ENCODE results near the gene ARPC5. TPM values are rescaled to one million over a fixed set of nuclear protein-coding genes. Genes with fewer than 3 reads are reported as not detected.
"Not testable (repeated sequence)": the region's sequence is repeated elsewhere in the genome, so short reads cannot be mapped to it uniquely, and the experiment has no call there.

The ARPC5 gene
- polyA plus RNA-seq (ENCODE audit: insufficient read length in 4 of 4), result 100 to 1,000 TPM; 157 to 183 (median 175) TPM

DNA sequence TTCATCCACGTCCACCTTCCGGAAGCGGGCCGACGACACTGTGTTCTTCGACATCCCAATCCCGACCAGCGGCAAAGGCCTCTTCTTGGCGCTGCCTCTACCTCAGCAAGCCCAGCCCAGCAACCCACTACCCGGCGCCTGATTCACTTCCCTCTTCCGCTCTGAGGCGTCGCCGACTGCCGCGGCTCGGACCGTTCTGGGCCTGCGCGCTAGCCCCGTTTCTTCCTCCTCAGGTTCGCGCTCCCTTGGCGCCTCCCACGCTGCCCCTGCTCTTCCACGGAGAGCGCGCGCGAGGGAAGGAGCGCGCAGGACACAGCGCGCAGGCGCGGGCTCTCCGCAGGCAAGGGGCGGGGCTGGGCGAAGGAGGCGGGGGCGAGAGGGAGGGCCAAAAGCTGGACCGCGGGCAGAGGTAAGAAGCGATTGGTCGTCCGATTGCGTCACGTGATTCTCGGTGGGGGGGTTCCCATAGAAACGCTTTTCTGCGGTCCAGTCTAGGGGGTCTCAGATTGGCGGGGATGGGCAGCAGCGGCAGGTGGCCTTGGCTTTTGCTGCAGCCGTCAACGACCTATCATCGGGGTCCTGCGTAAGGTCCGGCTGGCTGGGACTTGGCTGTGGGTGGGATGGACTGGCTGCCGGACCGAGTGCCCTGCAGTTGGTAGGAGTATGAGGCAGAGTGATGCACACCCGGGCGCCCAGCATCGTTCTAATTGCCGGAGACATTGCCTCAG lies at the start of gene ARPC5:
ARPC5 (minus strand) TSS at position 178 of the 728 bp plus-strand sequence; CDS start at position 54, 124 bp downstream.
- peak; percentile 94 to 96 (median 95) for DNase-seq (ENCODE audit: low read depth in 4 of 4, low spot score in 3 of 4)

DNA sequence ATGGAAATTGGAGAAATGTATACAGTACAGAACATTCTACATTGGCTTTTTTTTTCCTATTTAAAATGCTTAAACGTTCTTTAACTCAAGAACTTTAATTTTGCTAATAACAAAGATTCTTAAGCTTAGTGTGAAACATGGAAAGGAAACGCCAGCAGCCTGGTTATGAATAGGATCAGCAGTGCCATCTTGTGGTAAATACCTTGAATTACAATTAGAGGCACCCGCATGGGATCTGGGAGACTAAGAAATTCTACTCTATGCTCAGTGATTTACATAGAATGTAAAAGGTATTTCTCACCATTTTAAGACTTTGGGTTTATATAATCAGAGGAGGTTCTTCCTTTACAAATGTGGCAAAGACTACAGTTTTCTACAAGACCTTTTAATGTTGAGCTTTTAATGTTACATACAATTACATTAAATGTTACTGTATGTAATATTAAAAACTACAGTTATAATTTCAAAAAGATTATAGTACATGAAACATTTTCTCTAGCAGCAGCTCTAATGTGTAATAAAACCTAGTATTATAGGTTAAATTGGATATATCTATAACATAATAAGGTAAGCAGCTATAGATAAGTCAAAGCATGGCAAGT lies 49.6 kb upstream of the ARPC5 start:
- no peak for DNase-seq (ENCODE audit: low read depth in 4 of 4, low spot score in 3 of 4)

DNA sequence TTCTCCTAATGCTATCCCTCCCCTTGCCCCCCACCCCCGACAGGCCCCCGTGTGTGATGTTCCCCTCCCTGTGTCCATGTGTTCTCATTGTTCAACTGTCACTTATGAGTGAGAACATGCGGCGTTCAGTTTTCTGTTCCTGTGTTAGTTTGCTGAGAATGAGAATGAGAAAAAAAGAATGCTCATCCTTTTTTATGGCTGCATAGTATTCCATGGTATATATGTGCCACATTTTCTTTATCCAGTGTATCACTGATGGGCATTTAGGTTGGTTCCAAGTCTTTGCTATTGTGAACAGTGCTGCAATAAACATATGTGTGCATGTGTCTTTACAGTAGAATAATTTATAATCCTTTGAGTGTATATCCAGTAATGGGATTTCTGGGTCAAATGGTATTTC lies 43.8 kb upstream of the ARPC5 start:
- not testable (repeated sequence) for DNase-seq (ENCODE audit: low read depth in 4 of 4, low spot score in 3 of 4)

DNA sequence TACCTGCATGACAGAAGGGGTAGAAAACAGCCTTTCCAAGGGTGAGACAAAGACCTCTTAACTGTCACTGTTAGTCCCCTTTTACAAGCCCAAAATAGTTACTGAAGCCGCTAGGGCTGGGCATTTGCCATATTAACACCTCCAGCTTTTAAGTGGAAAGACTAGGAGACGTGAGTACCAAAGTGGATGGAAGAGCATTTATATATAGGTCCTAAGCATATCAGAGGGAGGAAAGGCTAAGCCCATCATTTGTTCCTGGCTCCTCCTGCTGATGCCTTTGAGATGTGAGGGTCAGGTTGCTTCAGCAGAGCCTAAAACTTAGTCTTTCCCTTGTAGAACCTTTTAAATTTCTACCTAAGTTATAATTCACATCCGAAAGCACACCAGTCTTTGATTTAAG lies 43.2 kb upstream of the ARPC5 start:
- DNase-seq (ENCODE audit: low read depth in 4 of 4, low spot score in 3 of 4), result no peak

DNA sequence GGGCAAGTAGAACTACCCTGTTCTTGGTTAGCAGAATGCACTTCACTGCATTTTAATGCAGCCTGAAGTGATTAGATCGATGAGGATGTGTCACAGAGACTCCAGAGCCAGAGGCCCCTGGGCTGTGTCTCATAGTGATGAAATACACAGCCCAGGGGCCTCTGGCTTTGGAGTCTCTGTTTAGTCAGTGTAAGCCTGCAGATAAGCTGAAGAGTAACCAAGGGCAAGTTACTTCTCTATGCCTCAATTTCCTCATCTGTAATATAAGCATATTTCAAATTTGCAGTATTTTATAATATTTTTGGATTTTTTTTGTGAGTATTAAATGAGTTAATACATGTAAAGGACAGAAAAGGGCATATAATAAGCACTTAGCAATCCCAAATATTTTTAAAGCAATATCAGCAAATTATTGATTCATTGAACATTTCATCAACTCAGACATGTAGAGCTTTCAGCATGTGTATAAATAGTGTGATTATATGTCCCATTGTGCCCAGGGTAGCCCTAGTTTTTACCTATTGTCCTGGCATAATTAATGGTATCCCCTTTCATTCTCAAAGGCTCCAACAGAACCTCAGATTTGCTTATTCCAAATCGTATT lies 41.1 kb upstream of the ARPC5 start:
- DNase-seq (ENCODE audit: low read depth in 4 of 4, low spot score in 3 of 4), result no peak

- DNase-seq (ENCODE audit: low read depth in 4 of 4, low spot score in 3 of 4), result no peak
Measured at GRCh38 chr1:183675883-183676585, 40.5 kb upstream of the ARPC5 start.

DNA sequence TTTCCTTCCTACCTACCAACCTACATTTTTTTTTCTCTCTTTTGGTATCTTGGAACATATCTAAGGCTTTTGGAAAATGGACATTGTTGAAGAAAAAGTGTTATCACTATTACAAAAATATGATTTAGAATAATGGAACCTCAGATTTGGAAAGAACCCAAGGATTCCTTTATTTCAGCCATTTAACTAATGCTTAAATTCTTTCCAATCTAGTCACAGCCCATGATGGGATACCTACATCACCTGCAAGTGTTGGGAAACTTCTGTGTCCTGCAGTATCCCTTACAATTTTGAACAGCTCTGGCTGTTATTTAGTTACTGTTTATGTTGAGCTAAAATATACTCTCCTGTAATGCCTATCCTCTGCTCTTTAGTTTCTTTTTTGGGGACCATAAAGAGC lies 39.8 kb upstream of the ARPC5 start:
- no peak for DNase-seq (ENCODE audit: low read depth in 4 of 4, low spot score in 3 of 4)

DNA sequence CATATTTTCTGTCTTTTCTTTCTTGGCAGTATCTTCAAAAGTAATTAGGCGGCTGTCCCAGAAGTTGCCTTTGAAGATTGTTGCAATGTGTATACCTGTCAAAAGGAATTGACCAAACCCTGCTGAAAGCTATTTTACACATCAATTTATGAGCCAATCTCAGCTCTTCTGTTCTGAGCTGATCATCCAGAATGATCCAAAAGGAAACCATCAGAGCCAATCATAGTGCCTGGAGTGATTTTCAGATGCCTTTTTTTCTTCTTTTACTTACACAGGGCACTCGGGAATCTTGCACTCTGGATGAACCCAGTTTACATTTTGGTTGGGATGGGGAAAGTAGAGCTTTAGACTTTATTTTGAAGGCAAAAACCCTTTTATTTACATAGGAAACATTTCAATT lies 39.3 kb upstream of the ARPC5 start:
- DNase-seq (ENCODE audit: low read depth in 4 of 4, low spot score in 3 of 4), result no peak

DNA sequence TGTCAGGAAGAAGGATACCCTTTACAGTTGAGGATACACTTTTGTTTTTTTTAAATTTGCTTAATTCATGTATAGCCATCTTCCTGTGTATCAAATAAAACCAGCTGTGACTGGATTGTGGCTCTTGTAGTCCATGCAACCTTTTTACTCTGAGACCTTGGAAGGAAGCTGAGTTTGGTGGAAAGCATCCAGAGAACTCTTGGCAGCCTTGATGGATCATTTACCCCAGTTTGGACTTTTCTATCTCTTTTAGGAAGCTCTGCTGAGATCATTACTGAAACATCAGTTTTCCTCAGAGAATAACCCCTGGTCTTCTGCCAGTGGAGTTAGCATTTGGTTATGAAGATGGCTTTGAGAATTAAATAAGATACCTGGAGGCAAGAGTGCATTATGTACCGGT lies 38.8 kb upstream of the ARPC5 start:
- DNase-seq (ENCODE audit: low read depth in 4 of 4, low spot score in 3 of 4), result no peak

- no peak for DNase-seq (ENCODE audit: low read depth in 4 of 4, low spot score in 3 of 4)
Measured at GRCh38 chr1:183673605-183674323, 38.2 kb upstream of the ARPC5 start.

DNA sequence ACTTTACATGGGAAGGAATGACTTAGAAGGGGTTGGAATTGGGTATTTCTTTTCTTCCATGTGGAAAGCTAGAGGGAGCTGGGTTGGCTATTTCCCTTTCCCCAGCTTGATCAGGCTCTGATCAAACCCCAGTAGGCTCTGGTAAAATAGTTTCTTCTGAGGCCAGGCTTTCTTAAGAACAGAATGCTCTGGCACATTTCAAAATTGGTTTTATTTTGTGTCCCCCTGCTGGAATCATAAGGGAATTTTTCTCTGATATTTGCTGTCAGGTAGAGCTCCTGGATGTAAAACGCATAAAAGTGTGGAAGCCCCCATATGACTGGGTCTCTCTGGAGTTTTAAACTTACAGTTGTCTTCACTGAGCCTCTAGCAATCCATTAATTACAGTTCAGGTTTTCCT lies 34.6 kb upstream of the ARPC5 start:
- no peak for DNase-seq (ENCODE audit: low read depth in 4 of 4, low spot score in 3 of 4)

DNA sequence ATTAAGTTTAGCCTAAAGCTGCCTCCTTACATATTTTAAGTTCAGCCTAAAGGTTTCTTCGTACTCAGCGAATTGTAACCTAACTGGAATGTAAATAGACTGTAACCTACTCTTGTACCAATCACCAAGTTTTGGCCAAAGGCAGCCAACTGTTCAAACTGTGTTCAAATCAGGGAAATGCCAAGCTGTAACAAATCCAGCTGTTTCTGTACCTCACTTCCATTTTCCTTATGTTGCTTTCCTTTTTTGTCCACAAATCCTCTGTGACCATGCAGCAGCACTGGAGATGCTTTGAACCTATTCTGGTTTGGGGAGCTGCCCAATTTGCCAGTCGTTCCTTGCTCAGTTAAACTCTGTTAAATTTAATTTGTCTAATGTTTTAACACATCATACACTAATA lies 20.8 kb upstream of the ARPC5 start:
- DNase-seq (ENCODE audit: low read depth in 4 of 4, low spot score in 3 of 4), result no peak

DNA sequence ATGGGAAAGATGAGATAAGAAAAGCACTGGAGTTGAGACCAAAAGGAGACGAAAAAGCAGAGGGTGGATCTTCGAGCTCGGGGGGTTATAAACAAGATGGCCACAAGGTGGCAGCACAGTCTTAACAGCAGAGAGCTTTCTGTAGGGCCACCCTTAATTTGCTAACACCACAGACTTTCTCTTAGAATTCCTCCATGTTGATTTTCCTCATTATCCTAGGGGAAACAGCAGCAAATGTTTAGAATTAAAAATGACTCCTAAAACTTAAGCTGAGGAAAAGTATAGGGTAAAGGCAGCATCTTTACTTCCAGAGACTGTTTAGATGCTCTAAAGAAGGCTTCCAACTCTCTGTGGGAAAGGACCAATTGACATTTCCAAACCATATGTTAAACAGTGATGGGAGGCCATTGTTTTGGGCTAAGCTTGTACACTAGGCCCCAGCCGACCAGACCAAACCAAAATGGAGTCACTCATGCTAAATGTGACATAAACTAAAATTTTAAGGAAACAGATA lies 20.0 kb upstream of the ARPC5 start:
- DNase-seq (ENCODE audit: low read depth in 4 of 4, low spot score in 3 of 4), result peak; percentile 72 to 84 (median 81)

- DNase-seq (ENCODE audit: low read depth in 4 of 4, low spot score in 3 of 4), result no peak
Measured at GRCh38 chr1:183654706-183655105, 19.1 kb upstream of the ARPC5 start.

DNA sequence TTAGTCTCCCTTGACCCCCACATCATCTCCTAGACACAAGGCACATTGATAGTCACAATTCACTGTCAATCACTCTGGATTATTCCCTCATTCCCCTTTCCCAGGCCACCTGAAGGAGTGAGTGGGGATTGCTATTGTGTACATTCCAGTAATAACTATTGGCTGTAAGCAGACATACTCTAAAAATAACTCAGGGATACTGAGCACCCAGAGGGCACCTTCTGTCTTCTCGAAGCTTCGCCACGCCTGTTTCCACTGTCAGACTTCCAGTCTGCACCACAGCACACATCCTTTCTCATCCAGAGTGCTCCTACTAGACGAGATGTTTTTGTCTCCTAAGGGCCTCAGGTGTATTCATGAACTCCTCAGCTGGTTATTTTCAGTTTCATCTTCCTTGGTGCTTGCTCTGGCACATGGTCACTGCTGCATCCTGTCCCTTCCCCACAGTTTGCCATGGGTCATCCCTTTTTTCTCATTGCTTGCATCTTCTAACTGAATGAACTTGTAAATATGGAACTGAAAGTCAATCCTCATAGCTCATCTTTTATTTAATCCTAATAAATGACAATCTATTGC lies 18.4 kb upstream of the ARPC5 start:
- no peak for DNase-seq (ENCODE audit: low read depth in 4 of 4, low spot score in 3 of 4)

DNA sequence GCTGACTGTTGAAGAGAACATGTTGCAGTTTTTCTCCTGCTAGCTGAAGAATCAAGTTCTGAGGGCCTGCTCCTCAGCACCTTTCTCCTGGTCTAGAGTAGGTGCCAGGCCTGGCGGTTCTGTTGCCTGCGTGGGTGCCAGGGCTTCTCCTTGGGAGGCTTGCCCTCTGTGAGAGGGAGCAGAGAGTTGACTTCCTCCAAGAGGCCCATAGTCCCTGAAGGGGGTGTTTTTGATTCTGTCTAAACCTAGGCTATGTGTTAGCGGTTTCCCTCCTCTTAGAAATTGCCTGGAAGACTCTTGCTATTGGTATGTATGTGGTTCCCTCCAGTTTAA lies 17.8 kb upstream of the ARPC5 start:
- DNase-seq (ENCODE audit: low read depth in 4 of 4, low spot score in 3 of 4), result no peak

DNA sequence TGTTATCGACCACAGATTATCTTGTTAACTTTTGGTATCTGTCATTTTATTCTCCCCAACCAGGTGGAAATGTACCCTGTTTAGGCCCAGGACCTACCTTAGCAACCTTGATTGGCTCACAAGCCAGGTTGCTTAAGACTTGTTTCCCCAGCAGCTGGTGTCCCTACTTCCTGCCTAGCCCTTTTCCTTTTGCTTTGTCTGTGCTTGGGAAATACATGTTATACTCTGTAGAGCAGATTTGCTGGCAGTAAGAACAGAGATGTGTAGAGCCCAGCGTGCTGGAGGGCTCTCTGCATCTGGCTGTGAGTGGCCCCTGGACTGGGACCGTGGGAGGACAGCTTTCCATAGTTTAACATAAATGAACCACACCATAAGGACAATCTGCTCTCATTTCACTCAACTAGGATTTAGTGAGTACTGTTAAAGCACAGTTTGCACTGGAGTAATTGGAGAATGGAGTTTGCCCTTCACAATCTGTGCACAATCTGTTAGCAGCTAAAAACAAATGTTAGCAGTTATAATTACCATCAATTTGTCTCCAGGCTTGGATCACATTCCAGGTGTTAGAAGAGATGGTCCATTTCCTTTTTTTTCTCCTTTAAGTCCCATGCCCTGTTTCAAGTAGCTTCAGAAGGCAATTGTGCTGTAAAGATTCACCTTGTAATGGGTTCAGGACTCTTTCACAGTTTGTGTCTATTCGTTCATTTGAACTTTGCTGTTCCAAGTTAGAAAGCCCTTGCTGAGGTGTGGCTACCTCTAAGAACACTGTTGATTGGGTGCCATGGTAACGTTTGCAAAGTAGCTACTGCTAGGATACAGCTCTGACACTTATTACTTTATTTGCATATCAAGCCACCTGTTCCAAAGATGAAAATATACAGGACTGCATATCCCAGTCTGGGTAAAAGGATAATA lies 17.2 kb upstream of the ARPC5 start, which contains the start of gene APOBEC4:
APOBEC4 (minus strand) TSS at position 770 of the 915 bp plus-strand sequence. CDS start 4,535 bp downstream, outside the sequence.
- no peak for DNase-seq (ENCODE audit: low read depth in 4 of 4, low spot score in 3 of 4)

- DNase-seq (ENCODE audit: low read depth in 4 of 4, low spot score in 3 of 4), result no peak
Measured at GRCh38 chr1:183652107-183652506, 16.5 kb upstream of the ARPC5 start.

GRCh38 chr1:183651612-183652011 lies 16.0 kb upstream of the ARPC5 start:
- DNase-seq (ENCODE audit: low read depth in 4 of 4, low spot score in 3 of 4), result no peak

Measured in right renal pelvis (tissue), 4 donors.